ENCODE data around the gene CLMN. TPM values are rescaled to one million over a fixed set of nuclear protein-coding genes. Genes with fewer than 3 reads are reported as not detected.
A peak's percentile ranks its signal among the peaks of the same experiment; 100 is the strongest.
"Not testable (repeated sequence)": the region's sequence is repeated elsewhere in the genome, so short reads cannot be mapped to it uniquely, and the experiment has no call there.

The CLMN gene
- polyA plus RNA-seq, 3 donors = 22.0 to 33.7 (median 23.2) TPM

GRCh38 chr14:95140060-95140858 lies 179.4 kb downstream of the CLMN start:
- H3K36me3 ChIP-seq (replicated peaks in 1 of 2; ENCODE audit: control insufficient read depth in 1 of 2, insufficient read depth in 2 of 2, low read length in 2 of 2) = peaks cover 2 to 10% of the 10 kb centered on the region in 2 donors
- WGBS (ENCODE audit: insufficient coverage) = no CpG with 5 or more reads among the region's 5 CpGs
- no peak overlapping the region for H3K9ac ChIP-seq (ENCODE audit: insufficient read depth, low read length, poor library complexity, severe bottlenecking)
- no peak overlapping the region for H2AFZ ChIP-seq (ENCODE audit: insufficient read depth, low read depth, low read length, poor library complexity, severe bottlenecking)
- peaks cover 88% of the 10 kb centered on the region for H3K79me2 ChIP-seq (ENCODE audit: insufficient read depth, low read length)
- DNase-seq = peak; percentile 69 to 90 (median 84)
- H3K4me2 ChIP-seq (replicated peaks; ENCODE audit: extremely low read depth, low read length, poor library complexity, severe bottlenecking) = peak overlapping the region; percentile 10
- Mint-ChIP-seq H3K4me3 (peak overlapping the region in 1 of 2 donors; percentile 86), H3K27ac (peak overlapping the region; percentile 90 to 97 (median 96)), H3K36me3 (peaks cover 12 to 24% of the 10 kb centered on the region in 2 donors), H3K9me3 (peaks cover 12 to 19% (median 14%) of the 10 kb centered on the region in 7 donors), H3K27me3 (ENCODE audit: low read depth in 3 of 3) (peaks cover 0 to 3% (median 0%) of the 10 kb centered on the region in 3 donors), H3K4me1 (peaks cover 47% of the 10 kb centered on the region)
- peak overlapping the region in 1 of 3 experiments; percentile 1 for H3K4me3 ChIP-seq (replicated peaks in 1 of 3; ENCODE audit: low read depth in 2 of 3, low read length in 3 of 3)
- H3K27ac ChIP-seq (ENCODE audit: low read depth in 1 of 2, low read length in 2 of 2) = peak overlapping the region in 1 of 2 donors; percentile 70
- TF ChIP-seq CTCF (IDR thresholded peaks at IDR 0.05) = no peak
- H4K20me1 ChIP-seq (ENCODE audit: insufficient read depth, low read length) = peaks cover 34% of the 10 kb centered on the region
- intact Hi-C loops (cut with micrococcal nuclease) = loop anchor here in 1 of 2 donors (5.0 kb wide), 1 partner anchor 172 kb away; no protein-coding TSS in a partner anchor
- H3K4me1 ChIP-seq (ENCODE audit: control insufficient read depth in 1 of 2, insufficient read depth in 2 of 2, low read length in 2 of 2) = peaks cover 37 to 58% of the 10 kb centered on the region in 2 donors
- no peaks in the 10 kb centered on the region for H3K27me3 ChIP-seq (ENCODE audit: control insufficient read depth in 2 of 2, insufficient read depth in 2 of 2, low read length in 2 of 2)
- peaks cover 7% of the 10 kb centered on the region in 2 donors for H3K9me3 ChIP-seq (replicated peaks in 1 of 2; ENCODE audit: control insufficient read depth in 1 of 2, insufficient read depth in 1 of 2, low read length in 2 of 2)

- peaks cover 25 to 47% of the 10 kb centered on the region in 2 donors for H3K4me1 ChIP-seq (ENCODE audit: control insufficient read depth in 1 of 2, insufficient read depth in 2 of 2, low read length in 2 of 2)
- H3K4me2 ChIP-seq (replicated peaks; ENCODE audit: extremely low read depth, low read length, poor library complexity, severe bottlenecking) = no peak overlapping the region
- Mint-ChIP-seq H3K27me3 (ENCODE audit: low read depth in 3 of 3) (peaks cover 0 to 3% (median 0%) of the 10 kb centered on the region in 3 donors), H3K36me3 (peaks cover 6 to 26% of the 10 kb centered on the region in 2 donors), H3K4me1 (peaks cover 45% of the 10 kb centered on the region), H3K9me3 (peaks cover 8 to 13% (median 12%) of the 10 kb centered on the region in 7 donors), H3K27ac (peak overlapping the region in 1 of 7 donors; percentile 30), H3K4me3 (no peak overlapping the region)
- intact Hi-C loops (cut with micrococcal nuclease) = loop anchor here in 1 of 2 donors (5.0 kb wide), 1 partner anchor 48 kb away; no protein-coding TSS in a partner anchor
- H3K36me3 ChIP-seq (replicated peaks in 1 of 2; ENCODE audit: control insufficient read depth in 1 of 2, insufficient read depth in 2 of 2, low read length in 2 of 2) = peaks cover 2 to 10% of the 10 kb centered on the region in 2 donors
- no peak overlapping the region for H3K27ac ChIP-seq (ENCODE audit: low read depth in 1 of 2, low read length in 2 of 2)
- DNase-seq = no peak
- peaks cover 92% of the 10 kb centered on the region for H3K79me2 ChIP-seq (ENCODE audit: insufficient read depth, low read length)
- H3K4me3 ChIP-seq (replicated peaks in 1 of 3; ENCODE audit: low read depth in 2 of 3, low read length in 3 of 3) = no peak overlapping the region
- H3K9me3 ChIP-seq (replicated peaks in 1 of 2; ENCODE audit: control insufficient read depth in 1 of 2, insufficient read depth in 1 of 2, low read length in 2 of 2) = peaks cover 7% of the 10 kb centered on the region in 2 donors
- no CpG with 5 or more reads among the region's 1 CpG for WGBS (ENCODE audit: insufficient coverage)
- no peak for TF ChIP-seq CTCF (IDR thresholded peaks at IDR 0.05)
- no peak overlapping the region for H2AFZ ChIP-seq (ENCODE audit: insufficient read depth, low read depth, low read length, poor library complexity, severe bottlenecking)
- H3K27me3 ChIP-seq (ENCODE audit: control insufficient read depth in 2 of 2, insufficient read depth in 2 of 2, low read length in 2 of 2) = no peaks in the 10 kb centered on the region
- no peak overlapping the region for H3K9ac ChIP-seq (ENCODE audit: insufficient read depth, low read length, poor library complexity, severe bottlenecking)
- H4K20me1 ChIP-seq (ENCODE audit: insufficient read depth, low read length) = peaks cover 48% of the 10 kb centered on the region
These were observed 180.8 kb downstream of the CLMN start for GRCh38 chr14:95138876-95139275.

- intact Hi-C loops (cut with micrococcal nuclease) = loop anchor here in 1 of 2 donors (5.0 kb wide), 1 partner anchor 49 kb away; no protein-coding TSS in a partner anchor
- H3K4me3 Mint-ChIP-seq; H3K9me3 ChIP-seq (replicated peaks in 1 of 2; ENCODE audit: control insufficient read depth in 1 of 2, insufficient read depth in 1 of 2, low read length in 2 of 2); H3K27me3 ChIP-seq (ENCODE audit: control insufficient read depth in 2 of 2, insufficient read depth in 2 of 2, low read length in 2 of 2); H3K27ac ChIP-seq (ENCODE audit: low read depth in 1 of 2, low read length in 2 of 2); H3K9ac ChIP-seq (ENCODE audit: insufficient read depth, low read length, poor library complexity, severe bottlenecking); H3K4me2 ChIP-seq (replicated peaks; ENCODE audit: extremely low read depth, low read length, poor library complexity, severe bottlenecking); H3K4me3 ChIP-seq (replicated peaks in 1 of 3; ENCODE audit: low read depth in 2 of 3, low read length in 3 of 3); H3K27me3 Mint-ChIP-seq (ENCODE audit: low read depth in 3 of 3); DNase-seq; H2AFZ ChIP-seq (ENCODE audit: insufficient read depth, low read depth, low read length, poor library complexity, severe bottlenecking): not testable (repeated sequence)
- peaks cover 6 to 26% of the 10 kb centered on the region in 2 donors for H3K36me3 Mint-ChIP-seq
- 100% methylated on average over 1 of the region's 5 CpGs for WGBS (ENCODE audit: insufficient coverage)
- peaks cover 44% of the 10 kb centered on the region for H3K4me1 Mint-ChIP-seq
- peak overlapping the region in 2 of 7 donors; percentile 30 to 76 for H3K27ac Mint-ChIP-seq
- H3K9me3 Mint-ChIP-seq = peaks cover 8 to 13% (median 12%) of the 10 kb centered on the region in 7 donors
- H4K20me1 ChIP-seq (ENCODE audit: insufficient read depth, low read length) = peaks cover 52% of the 10 kb centered on the region
- H3K4me1 ChIP-seq (ENCODE audit: control insufficient read depth in 1 of 2, insufficient read depth in 2 of 2, low read length in 2 of 2) = peaks cover 23 to 44% of the 10 kb centered on the region in 2 donors
- peaks cover 4 to 12% of the 10 kb centered on the region in 2 donors for H3K36me3 ChIP-seq (replicated peaks in 1 of 2; ENCODE audit: control insufficient read depth in 1 of 2, insufficient read depth in 2 of 2, low read length in 2 of 2)
- peaks cover 88% of the 10 kb centered on the region for H3K79me2 ChIP-seq (ENCODE audit: insufficient read depth, low read length)
These were observed 181.3 kb downstream of the CLMN start for GRCh38 chr14:95138455-95138854.
